GM19397 (cell line): ENCODE results near the gene FAM120B.

Experiments used
- ATAC-seq: cut with Tn5 transposase; IDR thresholded peaks from one replicate; pipeline ENCODE4 v1.9.1; 2021; ENCODE audit warnings: mild to moderate bottlenecking, moderate library complexity; ENCODE audit not compliant: unreplicated experiment

The FAM120B gene

DNA sequence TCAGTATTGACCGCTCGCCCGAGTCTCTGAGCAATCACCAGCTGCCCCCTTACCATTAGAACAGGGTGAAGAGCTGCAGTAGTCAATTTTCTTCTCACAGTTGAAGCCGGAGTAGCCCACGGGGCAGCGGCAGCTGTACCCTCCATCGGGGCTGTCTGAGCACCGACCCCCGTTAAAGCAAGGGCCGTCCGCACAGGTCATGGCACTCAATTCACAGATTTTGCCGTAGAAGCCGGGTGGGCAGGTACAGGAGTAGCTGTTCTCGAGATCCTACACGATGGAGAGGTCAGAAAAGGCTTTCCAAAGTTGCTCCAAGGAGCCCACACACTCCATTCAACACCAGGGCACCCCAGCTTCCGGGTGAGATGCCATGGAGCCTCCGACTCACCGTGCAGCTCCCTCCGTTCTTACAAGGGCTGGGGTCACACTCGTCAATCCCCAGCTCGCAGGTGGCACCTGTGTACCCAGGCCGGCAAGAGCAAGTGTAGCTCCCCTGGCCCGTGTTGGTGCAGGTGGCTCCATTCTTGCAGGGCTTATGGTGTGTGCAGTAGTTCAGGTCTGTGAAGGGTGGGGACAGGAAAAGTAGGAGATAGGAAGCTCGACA is 21.6 kb upstream of the FAM120B start:
- no peak for ATAC-seq

DNA sequence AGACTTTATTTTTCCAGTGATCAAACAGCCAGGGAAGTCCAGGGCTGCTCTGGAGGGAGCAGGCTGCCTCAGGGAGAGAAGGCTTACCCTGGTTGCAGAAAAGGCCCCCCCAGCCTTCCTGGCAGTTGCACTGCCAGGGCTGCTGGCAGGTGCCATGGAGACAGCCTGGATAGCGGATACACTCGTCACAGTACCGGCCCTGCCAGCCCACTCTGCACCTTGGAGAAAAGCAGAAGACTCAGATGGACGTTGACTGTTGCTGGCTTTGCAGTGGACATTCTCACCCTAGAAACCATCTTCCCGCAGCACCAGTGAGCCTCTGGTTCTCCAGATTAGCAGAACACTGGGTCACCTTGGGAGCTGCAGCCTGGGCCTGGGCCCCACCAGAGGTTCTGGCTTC is 21.1 kb upstream of the FAM120B start:
- ATAC-seq, result no peak

DNA sequence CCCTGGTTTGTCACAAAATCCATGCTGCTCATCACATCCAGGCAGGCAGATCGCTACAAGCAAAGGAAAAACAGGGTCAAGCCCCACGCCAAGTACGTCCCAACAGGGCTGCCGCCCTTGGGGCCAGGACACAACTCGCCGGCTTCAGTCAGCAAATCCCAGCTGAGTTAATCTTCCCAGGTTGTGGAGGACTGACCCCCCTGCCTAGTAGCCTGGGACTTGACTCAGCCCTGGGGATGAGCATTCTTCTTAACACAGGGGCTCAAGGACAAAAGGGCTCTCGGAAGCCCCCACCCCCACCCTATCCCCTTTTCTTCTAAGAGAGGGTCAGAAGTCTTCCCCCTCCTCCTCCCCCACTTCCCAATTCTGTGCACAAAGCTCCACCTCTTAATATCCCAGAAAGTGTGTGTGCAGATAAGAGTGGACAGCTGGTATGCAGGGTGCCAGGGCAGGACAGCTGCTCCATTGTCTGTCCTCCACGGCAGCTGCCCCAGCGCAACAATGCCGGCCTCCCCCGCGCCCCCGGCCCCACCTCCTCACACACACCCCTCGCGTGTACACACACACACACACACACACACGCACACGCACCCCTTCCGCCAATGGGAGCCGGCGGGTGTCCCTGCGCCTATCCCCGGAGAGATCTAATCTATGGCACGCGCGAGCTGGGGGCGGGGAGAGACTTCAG is 20.2 kb upstream of the FAM120B start:
- no peak for ATAC-seq

DNA sequence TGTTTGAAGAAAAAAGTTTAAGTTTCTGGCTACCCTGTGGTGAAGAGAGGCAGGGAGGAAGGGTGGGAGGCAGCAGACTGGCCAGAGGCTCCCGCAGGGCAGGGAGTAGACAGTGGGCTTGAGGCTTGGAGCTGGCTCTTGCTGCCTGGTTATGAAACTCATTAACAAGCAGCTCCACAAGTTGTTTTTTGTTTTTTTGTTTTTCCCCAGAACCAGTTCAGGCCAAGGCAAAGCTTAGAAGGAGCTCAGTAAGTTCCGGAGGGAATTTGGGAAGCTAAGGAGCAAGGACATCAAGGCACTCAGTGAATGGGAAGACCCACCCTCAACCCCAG is 19.7 kb upstream of the FAM120B start:
- ATAC-seq, result no peak

DNA sequence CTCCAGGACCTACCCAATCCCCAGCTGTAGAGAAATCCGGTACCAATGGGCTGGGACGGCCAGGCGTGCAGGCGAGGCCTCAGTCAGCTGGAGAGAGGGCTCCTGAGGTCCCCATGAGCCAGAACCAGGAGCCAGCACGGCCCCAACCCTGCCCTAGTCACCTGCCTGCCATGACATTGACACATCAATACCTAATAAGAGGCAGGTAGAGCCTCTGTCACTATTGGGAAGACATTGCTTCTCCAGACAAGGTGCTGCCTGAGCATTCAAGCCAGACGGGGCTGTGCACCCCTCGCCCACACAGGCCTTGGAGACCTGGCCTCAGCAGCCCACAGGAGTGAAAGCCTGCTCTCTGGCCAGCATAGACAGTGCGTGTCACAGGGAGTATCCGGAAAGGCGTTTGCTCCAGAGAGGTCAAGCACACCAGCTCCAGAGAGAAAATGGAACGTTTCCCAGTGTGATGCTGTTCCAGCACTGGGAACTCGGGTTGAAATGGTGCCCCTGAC is 19.1 kb upstream of the FAM120B start:
- ATAC-seq, result no peak

DNA sequence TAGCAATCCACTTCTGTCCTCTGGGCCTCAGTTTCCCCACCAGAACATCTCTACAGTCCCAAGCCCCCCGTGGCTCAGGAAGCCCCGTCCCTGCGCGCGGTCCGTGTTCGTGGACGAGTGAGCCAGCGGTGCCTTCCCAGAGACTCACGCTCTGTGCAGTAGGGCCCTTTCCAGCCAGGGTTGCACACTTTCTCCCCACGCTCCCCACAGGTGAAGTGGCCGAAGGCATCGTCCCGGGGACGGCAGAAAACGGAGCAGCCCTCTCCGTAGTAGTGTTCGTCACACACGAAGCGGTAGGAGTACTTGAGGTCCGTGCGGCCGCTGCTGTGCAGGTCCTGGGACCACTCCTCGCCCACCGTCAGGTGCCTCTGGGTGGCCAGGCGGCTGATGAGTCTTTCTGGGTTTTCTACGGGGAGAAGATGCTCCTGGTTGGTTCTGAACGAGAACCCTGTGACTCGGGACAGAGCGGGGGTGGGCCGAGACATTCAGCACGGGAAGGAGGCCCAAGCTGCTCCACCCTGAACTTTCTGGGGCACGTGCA is 18.4 kb upstream of the FAM120B start:
- no peak for ATAC-seq

DNA sequence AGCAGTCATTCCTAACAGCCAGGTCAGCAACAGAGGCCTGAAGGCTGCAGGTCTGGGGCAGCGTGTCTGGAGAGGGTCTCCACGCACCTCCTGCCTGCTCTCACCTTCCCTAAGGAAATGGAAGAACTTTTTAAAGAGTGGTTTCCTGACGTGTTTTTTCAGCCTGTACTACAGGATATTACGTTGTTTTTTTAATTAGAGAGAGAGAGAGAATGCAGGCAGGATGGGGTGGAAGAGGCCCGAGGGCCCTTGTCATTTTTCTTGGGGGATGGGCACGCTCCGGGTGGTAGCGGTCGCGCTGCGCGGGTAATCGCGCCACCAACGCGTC is 17.7 kb upstream of the FAM120B start:
- no peak for ATAC-seq

DNA sequence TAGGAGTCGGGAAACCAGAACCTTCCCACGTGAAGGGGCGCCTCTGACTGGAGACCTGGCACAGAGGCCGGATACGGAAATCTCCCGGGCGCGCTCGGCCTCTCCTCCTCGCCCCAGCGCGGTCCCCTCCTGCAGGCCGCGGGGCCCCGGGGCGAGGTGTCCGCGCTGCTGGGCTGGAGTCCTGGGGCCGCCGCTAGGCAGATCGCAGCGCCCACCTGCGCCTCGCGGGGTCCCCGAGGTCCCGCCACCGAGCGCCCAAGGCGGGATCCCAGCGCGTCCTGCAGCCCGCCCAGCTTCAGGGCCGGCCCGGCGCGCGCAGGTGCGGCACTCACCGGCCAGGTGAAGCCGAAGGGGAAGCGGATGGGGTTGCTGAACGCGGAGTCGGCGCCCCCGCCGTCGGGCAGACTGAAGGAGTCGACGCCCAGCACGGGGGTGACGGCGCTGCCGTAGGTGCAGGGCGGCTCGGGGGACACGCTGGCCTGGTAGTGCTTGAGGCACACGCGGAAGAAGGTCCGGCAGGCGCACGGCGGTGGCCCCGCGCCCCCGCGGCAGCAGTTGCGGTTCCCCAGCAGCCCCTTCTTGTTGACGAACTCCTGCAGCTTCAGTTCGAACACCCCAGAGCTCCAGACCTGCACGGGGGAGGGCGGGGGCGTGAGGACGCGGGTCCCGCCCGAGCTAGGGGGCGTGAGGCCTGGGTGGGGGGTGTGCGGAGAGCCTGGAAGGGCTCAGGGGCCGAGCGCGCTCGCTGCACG is 17.2 kb upstream of the FAM120B start:
- ATAC-seq, result no peak

DNA sequence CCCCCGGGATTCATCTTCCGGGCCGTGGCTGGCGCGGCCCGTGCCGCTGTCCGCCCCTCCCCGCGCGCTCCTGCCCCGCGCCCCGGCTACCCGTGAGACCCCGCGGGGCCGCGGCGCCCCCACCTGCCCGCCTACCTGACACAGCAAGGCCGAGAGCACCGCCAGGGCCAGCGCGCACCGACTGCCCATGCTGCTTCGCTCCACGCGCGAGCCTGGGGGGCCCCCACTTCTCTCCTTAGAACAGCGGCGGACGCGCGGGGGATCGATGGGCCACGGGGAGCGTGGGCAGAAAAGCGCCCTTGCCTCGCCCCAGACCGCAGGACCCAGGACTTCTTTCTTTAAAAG is 16.6 kb upstream of the FAM120B start:
- ATAC-seq, result no peak

DNA sequence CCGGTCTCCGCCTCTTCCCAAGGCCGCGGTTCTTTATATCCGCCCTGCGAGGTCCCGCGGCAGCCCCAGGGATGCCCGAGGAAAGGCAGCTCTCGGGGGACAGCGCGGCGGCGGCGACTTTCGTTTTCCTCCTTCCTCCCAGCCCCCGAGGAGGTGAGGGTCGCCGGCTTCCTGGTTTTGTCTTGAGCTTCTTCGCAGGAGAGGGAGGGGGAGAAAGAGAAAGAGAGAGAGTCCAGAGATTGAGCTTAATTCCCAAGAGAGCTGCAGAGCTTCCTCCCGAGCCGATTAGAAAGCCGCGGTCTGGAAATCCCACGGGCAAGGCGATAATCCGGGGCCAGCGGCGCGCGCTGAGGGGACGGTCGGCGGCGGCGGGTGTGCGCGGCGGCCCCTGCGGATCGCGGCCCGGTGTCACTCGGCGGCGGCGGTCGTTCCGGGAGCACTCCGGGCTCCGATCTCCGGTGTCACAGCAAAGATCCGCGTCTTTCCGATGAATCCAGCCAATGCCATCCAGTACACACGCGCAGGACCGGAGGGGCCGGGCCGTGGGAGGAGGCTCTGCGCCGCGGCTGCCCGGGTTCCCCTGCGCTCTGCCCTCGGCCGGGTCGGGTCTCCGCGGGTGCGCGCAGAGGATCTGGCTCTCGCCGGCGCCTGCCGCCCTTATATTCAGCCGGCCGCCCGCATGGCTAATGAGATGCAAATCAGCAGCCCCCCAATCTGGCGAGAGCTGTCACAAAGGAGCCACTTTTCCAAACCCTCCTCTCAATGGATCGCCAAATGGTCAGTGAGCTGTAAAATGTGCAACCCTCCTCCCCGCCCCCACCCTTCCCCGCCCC is 16.0 kb upstream of the FAM120B start, which contains the start of gene DLL1:
TSS of gene DLL1 (minus strand) at position 783 of the 833 bp plus-strand sequence. CDS start 939 bp downstream, outside the sequence.
- no peak for ATAC-seq

DNA sequence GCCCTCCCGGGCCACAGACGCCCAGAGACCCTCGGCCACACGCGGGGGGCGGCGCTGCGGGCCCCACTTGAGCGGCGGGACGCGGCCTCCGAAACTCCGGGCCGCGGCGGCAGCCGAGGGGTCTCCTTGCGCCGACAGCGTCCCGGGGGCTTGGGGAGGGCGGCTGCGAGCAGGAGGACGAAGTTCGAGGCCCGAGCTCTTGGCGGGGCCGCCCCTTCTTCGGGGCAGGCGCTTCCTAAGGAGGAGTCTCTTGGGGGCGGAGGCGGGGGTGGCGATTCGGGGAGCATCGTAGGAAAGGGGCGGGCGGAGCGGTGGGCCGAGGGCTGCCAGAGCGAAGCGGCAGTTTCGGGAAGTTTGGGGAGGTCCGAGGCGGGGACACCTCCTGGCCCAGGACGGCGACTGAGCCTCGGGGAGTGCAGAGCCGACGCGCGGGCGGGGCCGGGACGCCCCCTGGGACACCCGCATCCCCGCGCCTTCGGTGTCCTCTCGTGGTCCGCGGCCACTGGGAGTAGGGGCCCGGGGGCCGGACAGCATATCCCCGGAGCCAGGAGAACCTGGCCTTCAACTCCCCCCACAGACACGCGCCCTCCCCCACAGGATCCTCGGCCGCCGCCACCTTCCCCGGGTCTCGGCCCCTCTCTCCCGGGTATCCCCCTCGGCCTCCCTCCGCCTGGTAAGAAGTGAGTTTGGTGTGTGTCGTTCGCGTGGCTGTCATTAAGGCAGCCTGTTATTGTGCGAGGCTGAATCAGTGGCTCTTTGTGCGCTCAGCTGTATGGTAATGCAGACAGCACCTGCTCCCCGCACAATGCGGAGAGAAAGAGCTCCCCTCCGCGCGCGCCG is 15.1 kb upstream of the FAM120B start:
- no peak for ATAC-seq

DNA sequence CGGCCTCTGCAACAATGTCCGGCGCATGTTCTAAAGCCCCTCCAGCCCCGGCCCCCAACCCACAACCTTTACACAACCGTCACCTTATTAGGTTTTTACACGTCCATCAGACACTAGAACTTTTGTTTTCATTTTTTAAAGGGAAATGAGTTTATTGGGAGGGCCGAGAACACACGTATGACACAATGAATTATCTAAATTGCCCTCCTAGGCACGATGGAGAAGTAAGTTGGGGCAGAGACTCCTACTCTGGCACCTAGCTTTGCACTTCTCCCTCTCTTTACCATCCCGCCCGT is 14.5 kb upstream of the FAM120B start:
- ATAC-seq, result no peak

DNA sequence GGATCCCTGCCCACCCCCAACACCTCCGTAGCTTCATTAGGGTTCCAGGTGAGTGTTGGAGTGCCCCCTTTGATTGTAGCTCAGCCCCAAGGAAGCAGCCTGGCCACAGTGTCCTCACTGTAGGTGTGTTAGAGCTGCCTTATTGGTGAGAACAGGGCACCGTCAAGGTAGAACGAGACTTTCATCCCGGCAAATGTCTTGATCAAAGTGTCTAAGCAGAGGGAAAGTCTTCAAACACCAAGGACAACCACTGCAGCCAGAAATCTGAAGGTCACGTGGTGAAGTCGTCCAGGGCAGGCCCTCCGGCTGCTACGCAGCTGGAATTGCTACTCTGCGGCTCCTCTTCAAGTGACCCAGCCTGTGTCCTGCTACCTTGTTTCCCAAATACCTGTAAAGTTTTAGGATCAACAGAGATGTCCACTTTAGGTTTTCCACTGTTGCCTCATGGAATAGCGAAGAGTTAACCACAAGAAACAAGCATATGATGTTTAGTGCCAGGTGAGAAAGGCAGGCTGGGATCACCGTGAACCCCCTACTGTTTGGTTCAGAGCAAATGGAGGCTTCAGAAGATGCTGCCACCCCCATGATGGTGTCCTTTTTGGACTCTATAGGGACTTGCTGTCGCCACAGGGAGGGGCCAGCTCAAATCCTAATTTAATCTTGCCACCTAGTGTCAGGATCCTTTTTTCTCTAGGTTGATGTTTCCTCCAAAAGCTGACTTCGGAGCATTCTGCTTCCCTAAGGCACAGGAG is 14.0 kb upstream of the FAM120B start:
- ATAC-seq, result no peak

DNA sequence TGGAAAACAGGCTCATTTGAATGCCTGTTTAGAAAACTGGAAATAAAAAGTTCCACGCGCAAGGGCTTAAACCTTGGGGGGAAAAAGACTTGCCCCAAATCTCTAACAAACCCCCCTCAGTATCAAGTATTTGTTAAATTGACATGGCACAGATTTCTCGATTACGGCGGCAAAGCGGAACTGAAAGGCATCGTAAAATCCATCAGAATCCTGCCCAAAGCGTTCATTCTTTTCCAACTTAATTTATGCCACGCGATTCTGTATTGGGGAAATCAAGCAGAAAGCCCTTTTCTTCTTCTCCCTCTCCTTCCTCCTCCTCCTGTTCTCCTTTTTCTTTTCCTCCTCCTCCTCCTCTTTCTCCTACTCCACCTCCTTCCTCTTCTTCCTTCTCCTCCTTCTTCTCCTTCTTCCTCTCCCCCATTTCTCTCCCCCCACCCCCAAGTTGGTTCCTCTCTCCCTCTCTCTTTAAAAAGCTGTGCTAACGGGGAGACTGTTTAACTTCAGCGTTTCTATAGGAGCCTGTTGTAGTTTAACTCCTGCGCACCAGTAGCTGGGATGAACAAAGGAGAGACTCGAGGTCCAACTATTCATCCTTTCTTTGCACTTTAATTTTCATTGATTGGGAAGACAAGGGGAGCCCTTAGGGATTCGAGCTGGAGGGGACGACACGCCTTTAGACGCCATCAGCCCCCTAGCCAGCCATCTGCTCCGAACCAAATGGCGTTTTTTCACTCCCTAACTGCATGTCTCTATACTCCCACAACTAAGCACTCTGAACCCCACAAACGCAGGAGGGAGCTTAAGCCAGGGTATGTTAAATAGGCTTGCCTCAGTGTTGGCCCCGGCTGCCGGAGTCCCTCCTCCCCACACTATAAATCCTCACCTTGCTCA is 13.0 kb upstream of the FAM120B start:
- no peak for ATAC-seq

DNA sequence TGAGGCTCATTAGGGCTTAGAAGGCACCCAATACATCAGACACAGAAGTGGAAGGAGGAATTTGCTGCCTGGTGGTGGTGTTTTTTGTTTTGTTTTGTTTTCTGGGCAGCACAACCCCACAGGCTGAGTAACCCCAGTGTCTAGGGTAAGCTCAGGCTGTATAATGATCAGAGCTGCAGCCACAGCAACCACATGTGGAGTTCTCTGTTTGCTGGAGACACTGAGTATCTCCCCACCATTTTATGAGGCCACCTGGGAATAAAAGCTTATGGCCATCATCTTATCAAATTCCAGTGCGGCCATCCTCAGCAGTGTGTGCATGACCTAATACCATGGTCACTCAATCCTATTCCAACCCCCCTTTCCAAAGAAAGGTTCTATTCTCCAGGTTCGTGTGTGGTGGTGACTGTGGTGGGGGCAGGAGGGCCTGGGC is 12.2 kb upstream of the FAM120B start:
- no peak for ATAC-seq

DNA sequence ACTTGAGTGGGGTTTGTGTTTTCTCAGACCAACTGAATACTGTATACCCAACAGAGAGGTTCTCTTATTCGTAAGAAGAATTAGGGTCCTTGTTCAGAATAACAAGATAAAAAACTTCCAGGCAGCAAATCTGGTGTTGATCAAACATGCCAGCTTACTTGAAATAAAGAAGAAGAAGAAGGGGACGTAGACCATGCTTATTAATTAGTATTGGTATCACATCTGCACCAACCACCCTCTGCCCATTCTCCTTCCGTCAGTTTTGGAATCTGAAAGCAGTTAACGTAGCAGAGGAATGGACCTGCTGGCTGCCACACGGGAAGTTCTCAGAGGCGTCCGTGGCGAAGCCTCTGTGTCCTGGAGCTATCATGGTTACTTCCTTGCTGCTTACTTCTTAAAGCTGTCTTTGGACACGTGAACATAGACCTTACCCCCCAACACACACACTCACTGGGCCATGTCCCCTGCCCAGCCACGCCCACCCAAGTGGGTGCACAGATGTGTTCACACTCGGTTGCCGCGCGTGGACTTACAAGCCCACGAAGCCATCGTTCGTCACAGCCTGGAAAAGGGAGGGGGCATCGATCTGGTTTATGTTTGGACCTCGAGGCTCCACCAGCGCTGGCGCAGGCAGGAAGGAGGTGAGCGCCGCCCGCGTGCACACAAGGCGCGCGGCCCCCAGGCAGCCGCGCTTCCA is 11.6 kb upstream of the FAM120B start:
- peak; percentile 0 for ATAC-seq

DNA sequence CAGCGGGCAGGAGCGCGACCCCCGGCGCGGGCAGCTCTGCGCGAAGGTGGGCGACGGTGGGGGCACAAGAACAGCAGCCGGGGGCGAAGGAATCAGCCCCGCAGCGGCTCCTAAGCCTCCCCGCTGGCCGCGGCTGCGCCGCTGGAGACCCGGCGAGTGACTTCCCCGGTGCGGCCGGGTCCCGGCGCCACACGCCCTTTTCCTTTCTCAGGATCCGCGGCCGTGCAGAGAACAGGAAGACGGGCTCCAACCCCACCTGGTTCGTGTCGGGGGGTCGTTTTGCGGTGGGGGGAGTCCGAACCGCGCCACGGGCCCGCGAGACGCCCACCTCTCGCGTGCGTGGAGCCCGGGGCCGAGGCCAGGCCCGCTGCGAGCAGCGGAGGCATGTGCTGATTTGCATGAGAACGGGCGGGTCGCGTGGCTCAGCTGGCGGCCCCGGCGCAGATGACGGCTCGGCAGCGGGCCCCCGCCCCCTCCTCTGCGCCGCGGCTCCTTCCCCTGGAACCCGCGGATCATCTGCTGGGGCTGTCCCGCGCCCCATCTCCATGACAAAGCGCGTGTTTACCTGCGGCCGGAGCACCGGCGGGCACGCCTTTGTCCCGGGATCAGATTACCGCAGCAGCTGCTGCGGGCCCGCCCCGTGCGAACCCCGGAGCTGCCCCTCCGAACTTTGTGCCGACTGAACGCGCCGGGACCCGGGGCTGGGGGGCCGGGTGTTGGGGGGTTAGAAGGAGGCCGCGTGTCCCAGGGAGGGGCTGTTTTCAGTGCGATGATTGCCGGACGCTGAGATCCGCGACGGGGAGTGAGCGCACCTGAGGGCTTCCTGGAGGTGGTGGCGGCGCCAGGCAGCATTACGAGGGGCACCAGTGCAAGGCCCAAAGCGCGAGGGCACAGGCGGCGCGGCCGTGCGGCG is 10.8 kb upstream of the FAM120B start:
- ATAC-seq, result peak; percentile 72
